Astrocyte of the cerebellum (primary cell): ENCODE results near the gene ABAT.

Source experiments
- DNase-seq: peaks from one replicate; pipeline ENCODE4 v3.0.0-alpha.2; 2011; ENCODE audit warnings: low read depth
- H3K4me3 ChIP-seq: 2 replicates; pipeline ENCODE4 v1.5.1; 2011; ENCODE audit warnings: mild to moderate bottlenecking, low read depth, low read length, moderate library complexity
- in situ Hi-C: cut with HindIII; loops from 2 replicates; pipeline ENCODE4 v1.10.0; 2017; ENCODE audit warnings: low sequenced_read_pairs
- TF ChIP-seq, protein P1 (sequence below): IDR thresholded peaks from 2 replicates; pipeline ENCODE4 v1.5.1; 2012; ENCODE audit warnings: low read length, low read depth, moderate library complexity, mild to moderate bottlenecking; ENCODE audit errors: missing control alignments

Gene ABAT

GRCh38 chr16:8814095-8814806 is 139.8 kb downstream of the ABAT start:
- no peak overlapping the region for H3K4me3 ChIP-seq
- in situ Hi-C loops = loop anchor here (25.0 kb wide), 1 partner anchor 98 kb away; no protein-coding TSS in a partner anchor
- no peak for DNase-seq
- TF ChIP-seq, protein P1, sequence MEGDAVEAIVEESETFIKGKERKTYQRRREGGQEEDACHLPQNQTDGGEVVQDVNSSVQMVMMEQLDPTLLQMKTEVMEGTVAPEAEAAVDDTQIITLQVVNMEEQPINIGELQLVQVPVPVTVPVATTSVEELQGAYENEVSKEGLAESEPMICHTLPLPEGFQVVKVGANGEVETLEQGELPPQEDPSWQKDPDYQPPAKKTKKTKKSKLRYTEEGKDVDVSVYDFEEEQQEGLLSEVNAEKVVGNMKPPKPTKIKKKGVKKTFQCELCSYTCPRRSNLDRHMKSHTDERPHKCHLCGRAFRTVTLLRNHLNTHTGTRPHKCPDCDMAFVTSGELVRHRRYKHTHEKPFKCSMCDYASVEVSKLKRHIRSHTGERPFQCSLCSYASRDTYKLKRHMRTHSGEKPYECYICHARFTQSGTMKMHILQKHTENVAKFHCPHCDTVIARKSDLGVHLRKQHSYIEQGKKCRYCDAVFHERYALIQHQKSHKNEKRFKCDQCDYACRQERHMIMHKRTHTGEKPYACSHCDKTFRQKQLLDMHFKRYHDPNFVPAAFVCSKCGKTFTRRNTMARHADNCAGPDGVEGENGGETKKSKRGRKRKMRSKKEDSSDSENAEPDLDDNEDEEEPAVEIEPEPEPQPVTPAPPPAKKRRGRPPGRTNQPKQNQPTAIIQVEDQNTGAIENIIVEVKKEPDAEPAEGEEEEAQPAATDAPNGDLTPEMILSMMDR = no peak

GRCh38 chr16:8816967-8817655 is 142.7 kb downstream of the ABAT start:
- TF ChIP-seq, protein P1 = no peak
- H3K4me3 ChIP-seq = no peak overlapping the region
- DNase-seq = no peak
- in situ Hi-C loops = loop anchor here (25.0 kb wide), 1 partner anchor 95 kb away; no protein-coding TSS in a partner anchor

- TF ChIP-seq, protein P1 = no peak
- in situ Hi-C loops = loop anchor here (25.0 kb wide), 1 partner anchor 94 kb away; no protein-coding TSS in a partner anchor
- H3K4me3 ChIP-seq = no peak overlapping the region
- no peak for DNase-seq
These were observed 144.3 kb downstream of the ABAT start for GRCh38 chr16:8818504-8819270.

- no peak overlapping the region for H3K4me3 ChIP-seq
- in situ Hi-C loops = loop anchor here (25.0 kb wide), 1 partner anchor 93 kb away; no protein-coding TSS in a partner anchor
- DNase-seq = no peak
- TF ChIP-seq, protein P1 = no peak
These were observed 145.1 kb downstream of the ABAT start for GRCh38 chr16:8819411-8820034.

GRCh38 chr16:8822403-8822802 is 148.0 kb downstream of the ABAT start:
- DNase-seq = no peak
- H3K4me3 ChIP-seq = no peak overlapping the region
- TF ChIP-seq, protein P1 = no peak
- in situ Hi-C loops = loop anchor here (25.0 kb wide), 1 partner anchor 90 kb away; no protein-coding TSS in a partner anchor
